NCI-H460 (cell line): ENCODE data around the gene ARHGAP36. TPM values are rescaled to one million over a fixed set of nuclear protein-coding genes. Genes with fewer than 3 reads are reported as not detected.

ENCODE experiments used
- DNase-seq: peaks from one replicate; pipeline ENCODE4 v3.0.0-alpha.2; 2016; ENCODE audit warnings: low read depth; ENCODE audit errors: extremely low read depth
- polyA plus RNA-seq: library from polyadenylated mRNA; depleted of rRNA; stranded (reverse); fragments of >200 nt; gene quantifications from 2 replicates; pipeline ENCODE4 v1.2.3, GENCODE V29; 2014; cell fraction: nucleus; rRNA removed
- total RNA-seq: library from RNA; depleted of rRNA; stranded (reverse); fragments of >200 nt; shearing (Covaris generic); gene quantifications from 2 replicates; pipeline ENCODE4 v1.2.3, GENCODE V29; 2014; rRNA removed

Gene ARHGAP36
- total RNA-seq, result not detected in 2 replicates
- not detected in 2 replicates for polyA plus RNA-seq

GRCh38 chrX:131058136-131058868 lies at the start of gene ARHGAP36:
Gene ARHGAP36 (plus strand): TSS chrX:131058346. CDS start chrX:131081666, 23,320 bp downstream.
- DNase-seq, result no peak

DNA sequence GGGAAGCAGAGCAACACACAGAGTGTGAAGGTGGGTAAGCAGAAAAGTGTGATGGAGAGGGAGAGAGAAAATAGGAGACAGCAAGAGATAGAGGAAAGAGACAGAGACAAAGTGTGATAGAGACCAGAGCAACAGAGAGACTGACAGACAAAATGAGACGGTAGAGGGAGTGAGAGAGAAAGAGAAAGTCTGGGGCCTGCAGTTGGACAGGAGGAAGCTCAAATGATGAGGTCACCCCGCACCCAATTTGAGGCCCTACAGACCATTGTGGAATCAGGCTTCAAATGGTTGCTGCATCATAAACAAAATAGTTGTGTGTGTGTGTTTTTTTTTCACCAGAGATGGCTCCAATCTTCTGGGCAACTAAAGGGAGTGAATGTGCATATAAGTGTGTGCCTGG lies 48.0 kb upstream of the ARHGAP36 start:
- DNase-seq, result no peak

- DNase-seq, result no peak
Observed at GRCh38 chrX:131025336-131025735, 32.8 kb upstream of the ARHGAP36 start.

DNA sequence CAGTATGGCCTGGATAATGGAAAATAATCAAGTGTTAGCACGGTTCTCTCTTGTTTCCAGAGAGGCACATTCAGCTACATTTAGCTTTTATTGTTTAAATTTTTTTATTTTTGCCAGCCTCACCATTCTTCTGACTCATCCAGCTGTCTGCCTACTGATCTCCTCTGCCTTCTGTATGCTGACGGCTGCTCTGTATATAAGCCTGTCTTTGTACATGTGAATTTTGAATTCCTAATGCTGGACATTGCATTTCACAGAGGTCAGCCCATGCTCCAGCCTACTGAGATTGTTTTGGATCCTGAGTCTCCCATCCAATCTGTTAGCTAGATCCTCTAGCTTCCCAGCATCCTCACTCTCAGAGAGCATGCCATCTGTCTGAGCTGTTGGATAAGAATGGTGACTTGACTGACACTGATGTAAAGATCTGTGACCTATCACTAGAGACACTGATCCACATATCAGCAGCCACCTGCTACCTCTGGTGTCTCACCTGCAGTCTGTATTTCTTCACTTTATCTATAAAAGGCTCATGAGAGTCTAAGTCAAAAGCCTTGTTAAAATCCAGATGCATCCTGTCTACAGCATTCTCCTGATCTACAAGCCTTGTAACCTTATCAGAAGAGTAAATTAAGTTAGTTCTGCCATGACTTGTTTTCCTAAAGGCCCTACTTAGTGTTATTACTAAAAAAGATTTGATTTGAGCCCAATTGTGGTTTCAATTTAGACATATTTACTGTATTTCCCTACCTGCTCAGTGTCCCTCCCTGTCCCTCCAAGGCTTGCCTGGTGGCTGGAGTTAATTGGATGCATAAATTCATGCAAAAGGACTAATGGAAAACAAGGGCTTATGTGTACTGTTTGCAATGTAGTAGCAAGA lies 25.6 kb upstream of the ARHGAP36 start:
- DNase-seq, result no peak

DNA sequence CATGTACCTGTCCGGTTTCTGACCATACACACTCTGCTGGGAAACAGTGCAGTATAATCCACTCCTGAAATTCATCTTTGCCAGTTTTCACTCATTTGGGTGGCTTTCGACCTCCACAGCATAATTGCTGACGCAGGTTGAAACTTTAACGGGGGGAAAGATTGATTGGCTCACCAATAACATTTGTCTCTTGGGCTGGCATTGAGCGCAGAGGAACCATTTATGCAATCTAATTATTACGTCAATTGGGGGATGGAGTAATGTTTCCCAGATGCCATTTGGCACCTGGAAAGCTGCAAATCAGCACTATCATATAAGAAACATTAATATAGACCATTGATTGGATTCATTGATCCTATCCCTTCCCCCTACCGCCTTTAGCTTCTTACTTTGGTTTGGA lies 24.1 kb upstream of the ARHGAP36 start:
- no peak for DNase-seq

GRCh38 chrX:131040781-131041180 lies 17.4 kb upstream of the ARHGAP36 start:
- DNase-seq, result no peak

GRCh38 chrX:131041667-131042066 lies 16.5 kb upstream of the ARHGAP36 start:
- DNase-seq, result no peak

DNA sequence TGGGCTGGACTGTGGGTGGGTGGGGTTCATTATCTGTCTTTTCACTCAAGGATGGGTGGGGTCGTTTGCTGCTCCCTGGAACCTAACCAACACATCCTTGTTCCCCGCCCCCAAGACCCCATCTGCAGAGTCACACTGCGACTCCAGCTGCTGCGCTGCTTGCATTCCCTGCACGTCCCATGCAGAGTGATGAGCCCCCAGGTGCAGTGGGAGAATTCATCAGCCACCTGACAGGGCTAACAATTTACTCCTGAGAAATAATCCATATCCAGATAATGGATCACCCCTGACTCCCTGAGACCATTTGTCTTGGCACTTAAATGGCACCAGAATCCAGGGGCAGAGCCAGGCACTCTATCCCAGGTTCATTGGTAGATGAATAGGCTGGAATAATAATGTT lies 12.4 kb upstream of the ARHGAP36 start:
- no peak for DNase-seq

DNA sequence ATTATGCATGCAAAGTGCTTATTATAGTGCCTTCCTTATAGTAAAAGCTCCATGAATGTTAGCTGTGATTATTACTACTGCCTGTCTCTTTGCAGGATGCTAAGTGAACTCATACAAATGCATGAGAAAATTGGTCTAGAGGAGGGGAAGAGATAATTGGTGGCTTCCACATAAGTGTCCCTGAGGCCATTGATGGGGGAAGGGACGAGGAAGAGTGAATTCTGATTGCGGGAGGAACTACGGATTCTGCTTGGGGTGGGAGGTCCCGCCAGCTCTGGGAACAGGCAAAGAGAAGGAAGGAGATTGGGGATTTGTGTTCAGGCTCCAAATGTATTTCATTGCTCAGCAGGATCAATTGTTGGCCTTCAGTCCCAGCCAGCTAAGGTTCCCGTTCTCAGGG lies 11.6 kb upstream of the ARHGAP36 start:
- DNase-seq, result no peak

DNA sequence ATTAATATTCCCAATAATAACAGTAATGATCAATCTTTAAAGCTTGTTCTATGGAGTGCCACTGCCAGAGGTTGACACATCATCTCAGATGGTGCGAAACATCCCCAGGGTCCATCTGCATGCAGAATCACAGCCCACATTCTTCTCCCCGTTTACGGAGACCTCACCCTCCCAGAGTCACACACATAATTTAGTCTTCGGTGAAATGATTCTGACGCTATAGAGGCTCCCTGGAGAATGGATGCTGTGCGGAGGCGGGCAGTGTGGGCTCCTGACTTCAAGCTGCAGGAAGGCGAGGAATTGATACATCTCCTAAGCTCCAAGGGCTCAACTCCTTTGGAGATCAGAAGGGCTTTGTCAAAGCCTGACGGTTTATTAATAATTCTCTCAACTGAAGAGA lies 11.0 kb upstream of the ARHGAP36 start:
- no peak for DNase-seq

DNA sequence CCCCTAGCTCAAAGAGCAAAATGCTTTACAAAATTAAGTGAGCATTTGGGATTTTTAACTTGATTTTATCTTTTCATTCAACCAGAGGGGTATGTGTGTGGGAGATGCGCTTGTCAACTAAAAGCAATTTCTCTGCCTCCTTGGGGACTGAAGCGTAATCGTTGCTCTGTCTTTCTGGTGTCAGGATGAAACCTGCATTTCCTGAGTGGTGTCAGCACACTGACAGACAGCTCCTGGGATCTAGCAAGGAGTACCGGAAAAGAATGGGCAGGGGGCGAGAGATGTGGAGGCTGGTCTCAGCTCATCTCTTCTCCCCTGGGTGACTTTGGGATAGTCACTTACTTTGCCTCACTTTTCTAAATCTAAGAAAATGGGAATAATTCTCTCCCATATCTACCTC lies 5.1 kb upstream of the ARHGAP36 start:
- DNase-seq, result no peak

GRCh38 chrX:131054906-131055305 lies 3.2 kb upstream of the ARHGAP36 start:
- no peak for DNase-seq

GRCh38 chrX:131057706-131058105 lies 440 bp upstream of the ARHGAP36 start:
- DNase-seq, result no peak

GRCh38 chrX:131059246-131059645 lies 1.1 kb downstream of the ARHGAP36 start:
- DNase-seq, result no peak

- no peak for DNase-seq
Observed at GRCh38 chrX:131060147-131060546, 2.0 kb downstream of the ARHGAP36 start.

DNA sequence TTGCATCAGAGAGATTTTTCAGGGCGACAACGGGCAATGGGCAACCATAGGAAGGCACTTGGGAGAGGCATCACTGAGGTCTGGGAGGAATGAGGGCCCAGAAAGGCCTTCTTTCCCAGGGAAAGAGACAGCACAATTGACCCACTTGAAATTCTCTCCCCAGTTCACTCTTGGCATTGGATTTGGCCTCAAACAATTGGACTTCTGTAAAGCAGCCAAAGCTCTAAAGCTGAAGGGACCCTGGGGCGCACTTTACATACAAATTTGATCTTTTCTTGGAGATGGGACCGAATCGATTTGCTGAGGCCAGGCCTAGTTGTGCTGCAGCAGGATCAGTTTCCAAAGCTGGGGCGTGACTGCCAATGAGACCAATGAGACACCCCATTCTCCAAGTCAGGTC lies 3.2 kb downstream of the ARHGAP36 start:
- DNase-seq, result no peak

DNA sequence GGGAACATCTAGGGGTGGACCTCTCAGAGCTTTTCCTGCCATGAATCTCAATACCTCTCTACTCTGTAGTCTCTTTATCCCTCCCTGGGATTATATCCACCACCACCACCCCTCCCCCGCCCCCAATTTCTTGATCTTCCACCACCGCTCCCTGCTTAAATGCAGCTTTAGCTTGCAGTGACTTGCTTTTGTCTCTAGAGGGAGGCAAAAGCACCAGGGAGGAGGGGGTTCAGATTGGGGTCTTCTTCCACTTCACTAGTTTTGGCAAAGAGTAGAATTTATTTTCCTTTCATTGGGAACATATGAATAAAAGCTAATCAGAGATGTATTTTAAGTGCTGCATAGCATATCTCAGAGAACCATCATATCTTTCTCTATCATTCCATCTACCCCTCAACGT lies 5.5 kb downstream of the ARHGAP36 start:
- no peak for DNase-seq

DNA sequence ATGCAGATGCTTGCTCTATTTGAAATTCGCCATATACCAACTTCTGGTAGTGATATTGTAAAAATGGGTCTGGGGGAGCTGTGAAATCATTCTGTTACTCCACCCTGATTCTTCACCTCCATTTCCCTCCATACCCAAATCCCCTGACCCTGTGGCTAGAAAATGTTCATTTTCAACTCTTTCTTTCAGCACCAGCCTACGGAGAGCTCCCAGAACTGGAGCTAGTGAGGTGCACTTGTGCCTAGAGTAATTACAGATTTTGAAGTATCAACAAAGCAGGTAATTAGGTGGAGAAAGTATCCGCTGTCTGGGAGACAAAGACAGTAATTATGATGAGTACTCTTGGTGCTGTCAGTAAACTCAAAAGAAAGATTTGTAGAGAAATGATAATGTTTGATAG lies 8.1 kb downstream of the ARHGAP36 start:
- no peak for DNase-seq

- no peak for DNase-seq
Observed at GRCh38 chrX:131067216-131067615, 9.1 kb downstream of the ARHGAP36 start.

- DNase-seq, result no peak
Observed at GRCh38 chrX:131067846-131068745, 9.9 kb downstream of the ARHGAP36 start.
